OCI-LY7 (cell line): ENCODE data around the gene BHMT2.

Source experiments
- EZH2phosphoT487 ChIP-seq: fragments of 200-600 bp; sonication (generic); IDR thresholded peaks from 2 replicates; pipeline ENCODE4 v1.6.1; 2018; ENCODE audit warnings: low read depth, borderline replicate concordance, mild to moderate bottlenecking, mixed run types, antibody characterized with exemption, low read length, moderate library complexity, mixed read lengths
- TF ChIP-seq, protein P1 (sequence below): fragments of 200-600 bp; sonication (generic); conservative IDR thresholded peaks from 2 replicates; pipeline ENCODE4 v1.5.1; 2014; ENCODE audit warnings: mild to moderate bottlenecking, antibody characterized with exemption, low read length, moderate library complexity, mixed read lengths

DNA sequence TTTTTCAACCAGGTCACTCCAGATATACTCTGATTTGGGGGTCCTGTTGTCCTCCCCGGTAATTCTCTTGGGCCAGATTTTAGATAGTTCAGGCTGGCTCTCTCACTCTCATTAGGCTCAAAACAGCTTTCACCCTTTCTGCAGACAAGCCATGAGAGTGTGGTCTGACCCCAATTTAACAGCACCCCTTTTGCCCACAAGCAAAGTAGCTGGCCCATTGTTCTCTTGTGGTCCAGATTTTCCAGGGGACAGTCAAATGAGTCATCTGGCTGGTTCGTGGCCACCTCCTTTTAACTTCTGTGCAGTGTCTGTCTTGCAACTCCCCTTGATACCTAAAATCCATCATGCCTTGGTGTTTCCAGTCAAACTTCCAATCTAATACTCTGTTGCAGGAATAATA lies 16.5 kb downstream of the BHMT2 start:
- TF ChIP-seq, protein P1, sequence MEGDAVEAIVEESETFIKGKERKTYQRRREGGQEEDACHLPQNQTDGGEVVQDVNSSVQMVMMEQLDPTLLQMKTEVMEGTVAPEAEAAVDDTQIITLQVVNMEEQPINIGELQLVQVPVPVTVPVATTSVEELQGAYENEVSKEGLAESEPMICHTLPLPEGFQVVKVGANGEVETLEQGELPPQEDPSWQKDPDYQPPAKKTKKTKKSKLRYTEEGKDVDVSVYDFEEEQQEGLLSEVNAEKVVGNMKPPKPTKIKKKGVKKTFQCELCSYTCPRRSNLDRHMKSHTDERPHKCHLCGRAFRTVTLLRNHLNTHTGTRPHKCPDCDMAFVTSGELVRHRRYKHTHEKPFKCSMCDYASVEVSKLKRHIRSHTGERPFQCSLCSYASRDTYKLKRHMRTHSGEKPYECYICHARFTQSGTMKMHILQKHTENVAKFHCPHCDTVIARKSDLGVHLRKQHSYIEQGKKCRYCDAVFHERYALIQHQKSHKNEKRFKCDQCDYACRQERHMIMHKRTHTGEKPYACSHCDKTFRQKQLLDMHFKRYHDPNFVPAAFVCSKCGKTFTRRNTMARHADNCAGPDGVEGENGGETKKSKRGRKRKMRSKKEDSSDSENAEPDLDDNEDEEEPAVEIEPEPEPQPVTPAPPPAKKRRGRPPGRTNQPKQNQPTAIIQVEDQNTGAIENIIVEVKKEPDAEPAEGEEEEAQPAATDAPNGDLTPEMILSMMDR, result no peak
- no peak for TF ChIP-seq EZH2phosphoT487
